ENCODE data around the gene CEP112.
"Not testable (repeated sequence)": the region's sequence is repeated elsewhere in the genome, so short reads cannot be mapped to it uniquely, and the experiment has no call there.

The CEP112 gene

DNA sequence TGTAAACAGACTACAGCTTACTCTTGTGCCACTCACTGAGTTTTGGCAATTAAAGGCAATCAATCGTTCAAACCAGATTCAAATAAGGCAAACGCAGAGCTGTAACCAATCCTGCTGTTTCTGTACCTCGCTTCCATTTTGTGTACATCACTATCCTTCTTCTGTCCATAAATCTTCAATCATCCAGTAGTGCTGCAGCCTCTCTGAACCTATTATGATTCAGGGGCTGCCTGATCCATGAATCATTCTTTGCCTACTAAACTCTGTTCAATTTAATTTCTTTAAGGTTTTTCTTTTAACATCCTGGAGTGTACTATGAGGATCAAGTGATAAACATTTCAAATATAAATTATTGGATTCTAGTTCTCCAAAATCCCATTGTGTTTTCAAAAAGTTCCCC lies 93.9 kb downstream of the CEP112 start:
- Histone ChIP-seq H3K4me3 (ENCODE audit: low read length) (no peak overlapping the region), H3K9me3 (replicated peaks; ENCODE audit: low read length) (no peaks in the 10 kb centered on the region), H3K27me3 (ENCODE audit: control insufficient read depth, insufficient read depth, low read length) (no peaks in the 10 kb centered on the region), H3K4me2 (ENCODE audit: low read length) (no peak overlapping the region), H3K36me3 (ENCODE audit: insufficient read depth, low read length) (peaks cover 3% of the 10 kb centered on the region), H3K9ac (ENCODE audit: low read depth, low read length) (no peak overlapping the region), H3K4me1 (ENCODE audit: control insufficient read depth, insufficient read depth, low read length) (peaks cover 2% of the 10 kb centered on the region)

DNA sequence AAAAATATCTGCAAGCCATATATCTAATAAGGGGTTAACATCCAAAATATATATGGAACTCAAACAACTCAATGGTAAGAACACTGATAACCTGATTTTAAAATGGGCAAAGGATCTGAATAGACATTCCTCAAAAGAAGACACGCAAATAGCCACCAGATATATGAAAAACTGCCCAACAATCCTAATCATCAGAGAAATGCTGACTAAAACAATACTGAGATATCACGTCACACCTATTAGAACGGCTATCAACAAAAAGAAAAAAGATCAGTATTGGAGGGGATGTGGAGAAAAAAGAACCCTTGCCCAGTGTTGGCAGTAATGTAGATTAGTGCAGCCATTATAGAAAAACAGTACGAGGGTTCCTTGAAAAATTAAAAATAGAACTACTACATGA lies 97.2 kb downstream of the CEP112 start:
- Histone ChIP-seq H3K4me1 (ENCODE audit: control insufficient read depth, insufficient read depth, low read length) (peaks cover 2% of the 10 kb centered on the region), H3K36me3 (ENCODE audit: insufficient read depth, low read length) (peaks cover 3% of the 10 kb centered on the region), H3K9me3 (replicated peaks; ENCODE audit: low read length) (no peaks in the 10 kb centered on the region), H3K4me3 (ENCODE audit: low read length) (no peak overlapping the region), H3K4me2 (ENCODE audit: low read length) (no peak overlapping the region), H3K9ac (ENCODE audit: low read depth, low read length) (no peak overlapping the region), H3K27me3 (ENCODE audit: control insufficient read depth, insufficient read depth, low read length) (no peaks in the 10 kb centered on the region)

DNA sequence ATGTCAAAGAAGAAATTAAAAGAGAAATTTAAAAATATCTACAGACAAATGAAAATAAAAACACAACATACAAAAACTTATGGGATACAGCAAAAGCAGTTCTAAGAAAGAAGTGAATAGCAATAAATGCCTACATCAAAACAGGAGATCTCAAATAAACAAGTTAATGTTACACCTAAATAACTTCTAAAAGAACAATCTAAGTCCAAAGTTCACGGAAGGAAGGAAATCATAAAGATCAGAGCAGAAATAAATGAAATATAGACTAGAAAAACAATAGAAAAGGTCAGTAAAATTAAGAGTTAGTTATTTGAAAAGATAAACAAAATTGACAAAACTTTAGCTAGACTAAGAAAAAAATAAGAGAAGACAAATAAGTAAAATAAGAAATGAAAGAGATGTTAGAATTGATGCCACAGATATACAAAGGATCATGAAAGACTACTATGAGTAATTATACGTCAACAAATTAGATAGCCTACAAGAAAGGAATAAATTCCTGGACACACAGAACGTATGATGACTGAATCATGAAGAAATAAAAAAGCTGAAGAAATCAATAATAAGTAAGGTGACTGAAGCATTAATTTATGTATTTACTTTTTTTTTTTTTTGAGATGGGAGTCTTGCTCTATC lies 100.4 kb downstream of the CEP112 start:
- Histone ChIP-seq H3K36me3 (ENCODE audit: insufficient read depth, low read length) (peaks cover 3% of the 10 kb centered on the region), H3K4me2 (ENCODE audit: low read length) (no peak overlapping the region)

DNA sequence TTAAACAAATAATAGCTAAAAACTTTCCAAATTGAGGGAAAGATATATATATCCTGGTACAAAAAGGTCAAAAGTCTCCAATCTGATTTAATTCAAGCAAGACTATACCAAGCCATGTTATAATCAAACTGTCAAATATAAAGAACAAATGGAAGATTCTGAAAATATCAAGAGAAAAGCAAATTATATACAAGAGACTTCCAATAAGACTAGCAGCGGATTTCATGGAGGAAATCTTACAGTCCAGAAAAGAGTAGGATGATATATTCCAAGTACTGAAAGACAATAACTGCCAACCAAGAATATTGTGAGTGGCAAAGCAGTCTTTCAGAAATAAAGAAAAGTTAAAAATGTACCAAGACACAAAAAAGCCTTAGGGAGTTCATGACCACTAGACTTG lies 102.2 kb downstream of the CEP112 start:
- no peak overlapping the region for H3K9ac ChIP-seq (ENCODE audit: low read depth, low read length)

More for the DNA sequence above, 100.4 kb downstream of the CEP112 start:
- no peak overlapping the region for H3K4me3 ChIP-seq (ENCODE audit: low read length)
- H3K4me1 ChIP-seq (ENCODE audit: control insufficient read depth, insufficient read depth, low read length): peaks cover 14% of the 10 kb centered on the region
- H3K9ac ChIP-seq (ENCODE audit: low read depth, low read length): no peak overlapping the region
- no peaks in the 10 kb centered on the region for H3K27me3 ChIP-seq (ENCODE audit: control insufficient read depth, insufficient read depth, low read length)
- H3K9me3 ChIP-seq (replicated peaks; ENCODE audit: low read length): no peaks in the 10 kb centered on the region

DNA sequence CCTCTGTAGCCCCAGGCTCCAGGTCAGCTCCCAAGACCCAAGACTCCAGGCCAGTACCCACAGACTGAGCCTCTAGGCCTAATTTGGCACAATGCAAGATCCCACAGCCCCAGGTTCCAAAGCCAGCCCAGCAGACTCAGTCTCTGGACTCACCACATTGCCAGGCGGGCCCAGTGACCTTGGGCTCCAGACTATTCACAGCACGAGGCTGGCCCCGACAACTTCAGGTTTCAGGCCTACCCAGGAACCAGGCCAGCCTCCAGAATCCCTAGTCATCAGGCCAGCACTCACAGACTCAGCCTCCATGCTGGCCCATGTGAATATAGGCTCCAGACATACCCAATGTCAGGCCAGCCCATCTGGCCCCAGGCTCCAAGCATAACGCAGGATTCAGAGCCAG lies 103.8 kb downstream of the CEP112 start:
- Histone ChIP-seq H3K4me1 (ENCODE audit: control insufficient read depth, insufficient read depth, low read length) (peaks cover 19% of the 10 kb centered on the region), H3K36me3 (ENCODE audit: insufficient read depth, low read length) (no peaks in the 10 kb centered on the region), H3K27me3 (ENCODE audit: control insufficient read depth, insufficient read depth, low read length) (no peaks in the 10 kb centered on the region), H3K9ac (ENCODE audit: low read depth, low read length) (no peak overlapping the region), H3K4me3 (ENCODE audit: low read length) (no peak overlapping the region), H3K9me3 (replicated peaks; ENCODE audit: low read length) (no peaks in the 10 kb centered on the region), H3K4me2 (ENCODE audit: low read length) (no peak overlapping the region)

More for the DNA sequence above, 102.2 kb downstream of the CEP112 start:
- Histone ChIP-seq H3K4me1 (ENCODE audit: control insufficient read depth, insufficient read depth, low read length) (peaks cover 19% of the 10 kb centered on the region), H3K4me3 (ENCODE audit: low read length) (no peak overlapping the region), H3K36me3 (ENCODE audit: insufficient read depth, low read length) (no peaks in the 10 kb centered on the region), H3K9me3 (replicated peaks; ENCODE audit: low read length) (no peaks in the 10 kb centered on the region), H3K4me2 (ENCODE audit: low read length) (no peak overlapping the region), H3K27me3 (ENCODE audit: control insufficient read depth, insufficient read depth, low read length) (no peaks in the 10 kb centered on the region)

DNA sequence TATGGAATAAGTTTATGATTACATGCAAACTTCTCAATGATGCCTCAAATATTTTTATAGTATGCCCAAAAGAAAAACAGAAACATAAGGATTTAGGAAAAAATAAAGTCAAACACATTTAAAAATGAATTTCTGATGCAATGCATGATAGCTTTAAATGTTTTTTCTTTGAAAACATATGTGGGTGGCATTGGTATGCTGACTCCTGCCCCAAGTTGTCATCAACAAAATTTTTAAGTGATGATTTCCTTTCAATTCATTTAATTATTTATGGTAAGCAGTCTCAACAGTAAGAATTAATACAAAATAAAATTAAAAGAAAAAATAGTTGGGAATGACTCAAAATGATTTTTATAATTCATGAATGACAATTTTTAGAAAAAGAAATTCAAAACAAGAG lies 104.9 kb downstream of the CEP112 start:
- no peaks in the 10 kb centered on the region for H3K36me3 ChIP-seq (ENCODE audit: insufficient read depth, low read length)
- peak overlapping the region; percentile 68 for H3K9ac ChIP-seq (ENCODE audit: low read depth, low read length)
- H3K4me1 ChIP-seq (ENCODE audit: control insufficient read depth, insufficient read depth, low read length): peaks cover 19% of the 10 kb centered on the region
- H3K27me3 ChIP-seq (ENCODE audit: control insufficient read depth, insufficient read depth, low read length): no peaks in the 10 kb centered on the region
- H3K4me3 ChIP-seq (ENCODE audit: low read length): no peak overlapping the region
- no peaks in the 10 kb centered on the region for H3K9me3 ChIP-seq (replicated peaks; ENCODE audit: low read length)
- peak overlapping the region; percentile 61 for H3K4me2 ChIP-seq (ENCODE audit: low read length)

DNA sequence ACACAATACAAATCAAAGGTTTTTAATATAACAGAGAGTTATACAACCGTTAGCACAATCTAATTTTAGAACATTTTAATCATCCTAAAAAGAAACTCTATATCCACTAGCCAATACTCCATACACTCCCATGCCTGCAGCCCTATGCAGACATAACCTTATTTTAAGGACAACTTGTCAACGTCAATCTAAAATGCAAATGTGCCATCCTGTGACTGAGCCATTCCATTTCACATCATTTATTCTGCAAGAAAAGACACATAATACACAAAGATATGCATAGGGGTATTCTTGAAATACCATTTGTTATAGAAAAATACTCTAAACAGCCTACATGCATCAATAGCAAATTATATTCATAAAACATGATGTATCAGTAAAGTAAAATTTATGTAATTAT lies 106.7 kb downstream of the CEP112 start:
- H3K27me3 ChIP-seq (ENCODE audit: control insufficient read depth, insufficient read depth, low read length): no peaks in the 10 kb centered on the region
- H3K9me3 ChIP-seq (replicated peaks; ENCODE audit: low read length): no peaks in the 10 kb centered on the region
- H3K4me3 ChIP-seq (ENCODE audit: low read length): no peak overlapping the region
- H3K9ac ChIP-seq (ENCODE audit: low read depth, low read length): no peak overlapping the region
- no peak overlapping the region for H3K4me2 ChIP-seq (ENCODE audit: low read length)
- peaks cover 19% of the 10 kb centered on the region for H3K4me1 ChIP-seq (ENCODE audit: control insufficient read depth, insufficient read depth, low read length)
- no peaks in the 10 kb centered on the region for H3K36me3 ChIP-seq (ENCODE audit: insufficient read depth, low read length)

DNA sequence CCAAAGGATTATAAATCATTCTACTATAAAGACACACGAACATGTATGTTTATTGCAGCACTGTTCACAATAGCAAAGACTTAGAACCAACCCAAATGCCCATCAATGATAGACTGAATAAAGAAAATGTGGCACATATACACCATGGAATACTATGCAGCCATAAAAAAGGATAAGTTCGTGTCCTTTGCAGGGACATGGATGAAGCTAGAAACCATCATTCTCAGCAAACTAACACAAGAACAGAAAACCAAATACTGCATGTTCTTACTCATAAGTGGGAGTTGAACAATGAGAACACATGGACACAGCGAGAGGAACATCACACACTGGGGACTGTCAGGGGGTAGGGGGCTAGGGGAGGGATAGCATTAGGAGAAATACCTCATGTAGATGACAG lies 111.3 kb downstream of the CEP112 start:
- not testable (repeated sequence) for H3K36me3 ChIP-seq (ENCODE audit: insufficient read depth, low read length); H3K27me3 ChIP-seq (ENCODE audit: control insufficient read depth, insufficient read depth, low read length); H3K4me3 ChIP-seq (ENCODE audit: low read length); H3K4me1 ChIP-seq (ENCODE audit: control insufficient read depth, insufficient read depth, low read length); H3K9ac ChIP-seq (ENCODE audit: low read depth, low read length); H3K9me3 ChIP-seq (replicated peaks; ENCODE audit: low read length); H3K4me2 ChIP-seq (ENCODE audit: low read length)

DNA sequence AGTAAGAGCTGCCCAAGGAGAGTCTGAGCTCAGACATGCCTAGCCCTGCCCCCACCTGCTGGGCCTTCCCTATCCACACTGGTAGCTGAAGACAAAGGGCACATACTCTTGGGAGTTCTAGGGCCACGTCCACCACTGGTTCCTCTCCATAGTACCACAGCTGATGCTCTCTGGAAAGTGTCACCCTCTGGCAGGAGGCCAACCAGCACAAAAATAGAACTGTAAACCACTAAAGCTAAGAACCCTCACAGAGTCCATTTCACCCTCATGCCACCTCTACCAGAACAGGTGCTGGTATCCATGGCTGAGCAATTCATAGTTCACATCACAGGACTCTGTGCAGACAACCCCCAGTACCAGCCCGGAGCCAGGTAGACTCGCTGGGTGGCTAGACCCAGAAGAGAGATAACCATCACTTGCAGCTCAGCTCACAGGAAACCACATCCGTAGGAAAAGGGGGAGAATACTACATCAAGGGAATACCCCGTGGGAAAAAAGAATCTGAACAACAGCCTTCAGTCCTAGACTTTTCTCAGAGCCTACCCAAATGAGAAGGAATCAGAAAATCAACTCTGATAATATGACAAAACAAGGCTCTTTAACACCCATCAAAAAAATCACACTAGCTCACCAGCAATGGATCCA lies 115.3 kb downstream of the CEP112 start:
- Histone ChIP-seq H3K27me3 (ENCODE audit: control insufficient read depth, insufficient read depth, low read length) (no peaks in the 10 kb centered on the region), H3K4me2 (ENCODE audit: low read length) (no peak overlapping the region), H3K4me3 (ENCODE audit: low read length) (no peak overlapping the region), H3K9ac (ENCODE audit: low read depth, low read length) (no peak overlapping the region), H3K4me1 (ENCODE audit: control insufficient read depth, insufficient read depth, low read length) (no peaks in the 10 kb centered on the region), H3K9me3 (replicated peaks; ENCODE audit: low read length) (no peaks in the 10 kb centered on the region), H3K36me3 (ENCODE audit: insufficient read depth, low read length) (no peaks in the 10 kb centered on the region)

DNA sequence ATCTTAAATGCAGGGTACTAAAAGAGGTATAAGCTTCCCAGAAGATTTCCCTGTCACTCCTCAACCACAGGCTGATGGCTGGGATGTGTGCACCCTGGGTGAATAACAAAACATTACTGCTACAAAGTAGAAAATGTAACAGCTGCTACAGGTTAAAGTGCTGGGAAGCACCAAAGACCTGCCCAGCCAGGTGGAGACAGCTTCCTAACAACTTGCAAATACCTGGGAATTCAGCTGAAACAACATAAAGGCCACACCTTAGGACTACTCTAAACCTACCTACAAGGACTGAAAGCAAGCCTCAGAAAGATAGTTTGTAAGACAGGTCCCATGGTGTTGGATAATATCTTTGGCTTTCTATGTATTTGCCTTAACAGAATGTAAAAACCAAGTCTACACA lies 118.5 kb downstream of the CEP112 start:
- H3K36me3 ChIP-seq (ENCODE audit: insufficient read depth, low read length): no peaks in the 10 kb centered on the region
- no peaks in the 10 kb centered on the region for H3K9me3 ChIP-seq (replicated peaks; ENCODE audit: low read length)
- no peak overlapping the region for H3K4me3 ChIP-seq (ENCODE audit: low read length)
- H3K4me1 ChIP-seq (ENCODE audit: control insufficient read depth, insufficient read depth, low read length): no peaks in the 10 kb centered on the region
- H3K4me2 ChIP-seq (ENCODE audit: low read length): no peak overlapping the region
- H3K27me3 ChIP-seq (ENCODE audit: control insufficient read depth, insufficient read depth, low read length): no peaks in the 10 kb centered on the region
- H3K9ac ChIP-seq (ENCODE audit: low read depth, low read length): no peak overlapping the region

DNA sequence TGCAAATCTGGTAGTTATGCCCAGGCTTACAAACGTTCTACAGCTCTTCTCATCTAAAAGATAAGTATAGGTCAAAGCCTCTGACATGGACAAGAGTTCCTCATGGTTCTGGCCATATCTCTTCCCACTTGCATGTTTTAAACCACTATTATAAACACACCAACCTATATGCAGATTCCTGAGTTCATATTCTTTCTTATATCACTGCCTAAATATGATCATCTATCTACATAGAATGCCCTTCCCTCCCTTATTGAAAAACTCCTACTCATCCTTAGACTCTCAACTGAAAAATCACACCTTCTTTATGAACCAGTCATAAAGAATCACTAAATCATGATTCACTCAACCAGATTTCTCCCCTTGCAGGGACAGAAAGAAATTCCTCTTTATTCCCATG lies 128.2 kb downstream of the CEP112 start:
- Histone ChIP-seq H3K9ac (ENCODE audit: low read depth, low read length) (no peak overlapping the region), H3K4me3 (ENCODE audit: low read length) (no peak overlapping the region), H3K4me2 (ENCODE audit: low read length) (no peak overlapping the region), H3K27me3 (ENCODE audit: control insufficient read depth, insufficient read depth, low read length) (no peaks in the 10 kb centered on the region), H3K9me3 (replicated peaks; ENCODE audit: low read length) (no peaks in the 10 kb centered on the region), H3K36me3 (ENCODE audit: insufficient read depth, low read length) (no peaks in the 10 kb centered on the region), H3K4me1 (ENCODE audit: control insufficient read depth, insufficient read depth, low read length) (no peaks in the 10 kb centered on the region)

DNA sequence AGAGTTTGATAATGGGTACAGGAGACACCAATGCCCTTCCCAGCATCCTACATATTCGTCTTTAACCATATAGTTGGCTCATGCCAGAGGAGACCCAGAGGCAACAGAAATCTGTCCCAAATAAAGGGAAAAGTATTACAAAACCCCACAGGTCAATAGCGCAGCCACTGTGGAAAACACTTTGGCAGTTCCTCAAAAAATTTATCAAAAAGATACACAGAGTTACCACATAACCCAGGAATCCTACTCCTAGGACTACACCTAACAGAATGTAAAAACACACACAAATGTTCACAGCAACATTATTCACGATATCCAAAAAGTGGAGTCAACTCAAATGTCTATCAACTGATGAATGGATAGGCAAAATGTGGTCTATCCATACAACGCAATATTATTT lies 135.8 kb downstream of the CEP112 start:
- H3K4me2 ChIP-seq (ENCODE audit: low read length): no peak overlapping the region
- H3K4me3 ChIP-seq (ENCODE audit: low read length): no peak overlapping the region
- H3K27me3 ChIP-seq (ENCODE audit: control insufficient read depth, insufficient read depth, low read length): no peaks in the 10 kb centered on the region
- H3K4me1 ChIP-seq (ENCODE audit: control insufficient read depth, insufficient read depth, low read length): no peaks in the 10 kb centered on the region
- peaks cover 8% of the 10 kb centered on the region for H3K36me3 ChIP-seq (ENCODE audit: insufficient read depth, low read length)
- H3K9me3 ChIP-seq (replicated peaks; ENCODE audit: low read length): no peaks in the 10 kb centered on the region
- no peak overlapping the region for H3K9ac ChIP-seq (ENCODE audit: low read depth, low read length)
